ENCODE measurements around the gene TUBAL3. TPM values are rescaled to one million over a fixed set of nuclear protein-coding genes. Genes with fewer than 3 reads are reported as not detected.

The TUBAL3 gene
- total RNA-seq, 4 donors from 2014 or later, result 0.40 to 78.1 (median 49.0) TPM

DNA sequence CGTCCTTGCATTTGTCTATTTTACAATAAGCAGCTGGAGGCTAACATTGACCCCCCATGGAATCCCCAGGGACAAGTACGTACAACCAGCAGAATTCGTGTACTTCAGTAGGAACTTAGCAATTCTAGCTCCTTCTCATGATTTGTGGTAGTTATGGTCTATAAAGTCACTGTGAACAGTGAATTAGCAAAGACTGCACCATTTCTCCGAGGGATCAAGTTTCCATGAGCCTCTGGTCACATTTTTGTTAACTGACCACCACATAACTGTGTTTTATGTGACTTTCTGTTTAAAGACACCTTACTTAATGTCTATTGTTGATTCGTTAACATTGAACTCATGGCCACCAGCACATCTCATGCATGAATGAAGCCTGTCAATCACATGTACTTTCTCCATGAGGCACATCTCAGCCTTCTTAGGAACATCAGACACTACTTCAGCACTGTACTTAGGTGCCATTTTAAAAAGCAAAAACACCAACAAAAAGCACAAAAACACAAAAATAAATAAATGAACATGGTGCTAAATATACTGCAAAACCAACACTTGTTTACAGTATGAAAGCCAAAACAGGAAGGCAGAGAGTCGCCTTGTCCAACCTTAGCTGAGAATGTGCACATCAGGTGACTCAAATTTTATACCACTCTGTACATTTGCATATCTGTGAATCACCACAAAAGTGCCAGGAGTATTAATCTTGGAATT lies 48.9 kb downstream of the TUBAL3 start:
- intact Hi-C loops (cut with DNase I; ENCODE audit: low total_unique reads), result no loop called here
- peaks cover 35% of the 10 kb centered on the region for H3K27me3 ChIP-seq
- H3K4me3 ChIP-seq, result no peak overlapping the region
- H3K27ac ChIP-seq, result no peak overlapping the region
- in situ Hi-C loops (cut with MboI; ENCODE audit: low pct_ligation_motif_present in 1 of 4, low pct_unique_long_range_greater_than_20kb in 1 of 4, low sequenced_read_pairs in 3 of 4), result no loop called here
- peaks cover 0 to 9% (median 2%) of the 10 kb centered on the region in 4 donors for H3K4me1 ChIP-seq
- no peaks in the 10 kb centered on the region for H3K9me3 ChIP-seq
- TF ChIP-seq, protein P1, sequence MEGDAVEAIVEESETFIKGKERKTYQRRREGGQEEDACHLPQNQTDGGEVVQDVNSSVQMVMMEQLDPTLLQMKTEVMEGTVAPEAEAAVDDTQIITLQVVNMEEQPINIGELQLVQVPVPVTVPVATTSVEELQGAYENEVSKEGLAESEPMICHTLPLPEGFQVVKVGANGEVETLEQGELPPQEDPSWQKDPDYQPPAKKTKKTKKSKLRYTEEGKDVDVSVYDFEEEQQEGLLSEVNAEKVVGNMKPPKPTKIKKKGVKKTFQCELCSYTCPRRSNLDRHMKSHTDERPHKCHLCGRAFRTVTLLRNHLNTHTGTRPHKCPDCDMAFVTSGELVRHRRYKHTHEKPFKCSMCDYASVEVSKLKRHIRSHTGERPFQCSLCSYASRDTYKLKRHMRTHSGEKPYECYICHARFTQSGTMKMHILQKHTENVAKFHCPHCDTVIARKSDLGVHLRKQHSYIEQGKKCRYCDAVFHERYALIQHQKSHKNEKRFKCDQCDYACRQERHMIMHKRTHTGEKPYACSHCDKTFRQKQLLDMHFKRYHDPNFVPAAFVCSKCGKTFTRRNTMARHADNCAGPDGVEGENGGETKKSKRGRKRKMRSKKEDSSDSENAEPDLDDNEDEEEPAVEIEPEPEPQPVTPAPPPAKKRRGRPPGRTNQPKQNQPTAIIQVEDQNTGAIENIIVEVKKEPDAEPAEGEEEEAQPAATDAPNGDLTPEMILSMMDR (IDR thresholded peaks at IDR 0.05), result no peak
- TF ChIP-seq EP300 (IDR thresholded peaks at IDR 0.05; ENCODE audit: low read depth) (no peak), POLR2AphosphoS5 (IDR thresholded peaks at IDR 0.05) (no peak), POLR2A (IDR thresholded peaks at IDR 0.05) (no peak)
- WGBS, 2 donors (ENCODE audit: low coverage in 1 of 2), result 82 to 93% methylated on average over 3 to 6 of the region's 6 CpGs
- no peak for DNase-seq
- no peaks in the 10 kb centered on the region for H3K36me3 ChIP-seq

- no peak for DNase-seq
- H3K4me3 ChIP-seq, result no peak overlapping the region
- no peak for TF ChIP-seq EP300 (IDR thresholded peaks at IDR 0.05; ENCODE audit: low read depth)
- TF ChIP-seq POLR2AphosphoS5 (IDR thresholded peaks at IDR 0.05), result no peak
- no peak for TF ChIP-seq POLR2A (IDR thresholded peaks at IDR 0.05)
- TF ChIP-seq, protein P1 (IDR thresholded peaks at IDR 0.05), result no peak
- in situ Hi-C loops (cut with MboI; ENCODE audit: low pct_ligation_motif_present in 1 of 4, low pct_unique_long_range_greater_than_20kb in 1 of 4, low sequenced_read_pairs in 3 of 4), result no loop called here
- no peaks in the 10 kb centered on the region for H3K36me3 ChIP-seq
- H3K4me1 ChIP-seq, result no peaks in the 10 kb centered on the region
- no peak overlapping the region for H3K27ac ChIP-seq
- H3K27me3 ChIP-seq, result peaks cover 30% of the 10 kb centered on the region
- intact Hi-C loops (cut with DNase I; ENCODE audit: low total_unique reads), result no loop called here
- no peaks in the 10 kb centered on the region for H3K9me3 ChIP-seq
- 44 to 76% methylated on average over 3 of the region's 3 CpGs for WGBS, 2 donors (ENCODE audit: low coverage in 1 of 2)
Observed at GRCh38 chr10:5354068-5354467, 50.6 kb downstream of the TUBAL3 start.

- WGBS, 2 donors (ENCODE audit: low coverage in 1 of 2), result 62% methylated on average over 2 of the region's 2 CpGs; no CpG with 5 or more reads in 1 of the 2 donors
Observed at GRCh38 chr10:5349362-5349761, 55.3 kb downstream of the TUBAL3 start.

GRCh38 chr10:5346881-5347280 lies 57.7 kb downstream of the TUBAL3 start:
- no peak overlapping the region for H3K27ac ChIP-seq
- in situ Hi-C loops (cut with MboI; ENCODE audit: low pct_ligation_motif_present in 1 of 4, low pct_unique_long_range_greater_than_20kb in 1 of 4, low sequenced_read_pairs in 3 of 4), result no loop called here
- 71 to 90% methylated on average over 3 to 4 of the region's 4 CpGs for WGBS, 2 donors (ENCODE audit: low coverage in 1 of 2)
- intact Hi-C loops (cut with DNase I; ENCODE audit: low total_unique reads), result no loop called here
- no peak for TF ChIP-seq POLR2AphosphoS5 (IDR thresholded peaks at IDR 0.05)
- TF ChIP-seq EP300 (IDR thresholded peaks at IDR 0.05; ENCODE audit: low read depth), result no peak
- TF ChIP-seq, protein P1 (IDR thresholded peaks at IDR 0.05), result no peak
- TF ChIP-seq POLR2A (IDR thresholded peaks at IDR 0.05), result no peak
- no peaks in the 10 kb centered on the region for H3K27me3 ChIP-seq
- no peak overlapping the region for H3K4me3 ChIP-seq
- H3K36me3 ChIP-seq, result no peaks in the 10 kb centered on the region
- H3K9me3 ChIP-seq, result no peaks in the 10 kb centered on the region
- no peak for DNase-seq
- peaks cover 0 to 4% (median 0%) of the 10 kb centered on the region in 4 donors for H3K4me1 ChIP-seq

More at GRCh38 chr10:5349362-5349761, 55.3 kb downstream of the TUBAL3 start:
- no peaks in the 10 kb centered on the region for H3K27me3 ChIP-seq
- TF ChIP-seq EP300 (IDR thresholded peaks at IDR 0.05; ENCODE audit: low read depth) (no peak), POLR2AphosphoS5 (IDR thresholded peaks at IDR 0.05) (no peak), POLR2A (IDR thresholded peaks at IDR 0.05) (no peak)
- TF ChIP-seq, protein P1 (IDR thresholded peaks at IDR 0.05), result no peak
- intact Hi-C loops (cut with DNase I; ENCODE audit: low total_unique reads), result no loop called here
- H3K4me1 ChIP-seq, result no peaks in the 10 kb centered on the region
- DNase-seq, result no peak
- H3K9me3 ChIP-seq, result no peaks in the 10 kb centered on the region
- no peak overlapping the region for H3K27ac ChIP-seq
- H3K4me3 ChIP-seq, result no peak overlapping the region
- H3K36me3 ChIP-seq, result no peaks in the 10 kb centered on the region
- in situ Hi-C loops (cut with MboI; ENCODE audit: low pct_ligation_motif_present in 1 of 4, low pct_unique_long_range_greater_than_20kb in 1 of 4, low sequenced_read_pairs in 3 of 4), result no loop called here
